Right cardiac atrium (tissue), 5 donors: ENCODE data around the gene TBXAS1. TPM values are rescaled to one million over a fixed set of nuclear protein-coding genes. Genes with fewer than 3 reads are reported as not detected.

Experiments used
- ATAC-seq, 2 donors: fragments of 200-7000 bp; cut with Tn5 transposase; one replicate each; pipeline versions ENCODE4 v1.8.0 to v1.9.1; 2020; ENCODE audit warnings: moderate library complexity in 2 of 2, mild to moderate bottlenecking in 1 of 2
- DNase-seq, 3 donors: peaks; one replicate each; pipeline ENCODE4 v3.0.0-alpha.2; 2020
- H3K27ac ChIP-seq: one replicate; pipeline ENCODE4 v1.5.1; 2013; ENCODE audit warnings: mild to moderate bottlenecking, low read length, control low read depth, moderate library complexity
- H3K27me3 ChIP-seq: one replicate; pipeline ENCODE4 v1.6.1; 2013; ENCODE audit not compliant: control insufficient read depth, insufficient read depth
- H3K4me1 ChIP-seq: one replicate; pipeline ENCODE4 v1.6.1; 2013; ENCODE audit warnings: low read length; ENCODE audit not compliant: control insufficient read depth, insufficient read depth
- H3K4me3 ChIP-seq: one replicate; pipeline ENCODE4 v1.5.1; 2013; ENCODE audit warnings: low read length, control low read depth
- H3K9me3 ChIP-seq: one replicate; pipeline ENCODE4 v1.6.1; 2013; ENCODE audit warnings: low read length; ENCODE audit not compliant: control insufficient read depth
- WGBS: extraction: QIAGEN DNeasy Blood & Tissue Kit; methylation state at CpG from one replicate; pipeline ENCODE4 v1.1.7; 2013; 5-methylcytosine and 5-hydroxymethylcytosine counted together
- intact Hi-C, 4 donors: fragments of 100-400 bp; cut with DNase I; formaldehyde crosslinking; loops; one replicate each; pipeline versions ENCODE4 v1.11.0 to v1.14.0; 2022 to 2023
- polyA plus RNA-seq: library from polyadenylated mRNA; stranded (reverse); fragments of 200-250 nt; gene quantifications from one replicate; pipeline ENCODE4 v1.2.3, GENCODE V29; 2013
- total RNA-seq, 4 donors: library from RNA; stranded (reverse); fragmentation: NEBNext Ultra II Directional; extraction: Animal tissue kit (Norgen Biotek cat#: 25700); gene quantifications; one replicate each; pipeline ENCODE4 v1.2.1, GENCODE V29; 2021
- donor health status: healthy with polysubstance abuse.
- donor health status: DM: no; HTN: yes; CAD: no.
- donor health status: DM: no; HTN: no; CAD: no.
- donor health status: DM: no; HTN: yes; CAD: no; lungs with severe emphysema.
- donor health status: DM: yes; HTN: yes; CAD: no.

The TBXAS1 gene
- total and polyA plus RNA-seq, 5 donors, result 3.1 to 9.1 (median 6.8) TPM

DNA sequence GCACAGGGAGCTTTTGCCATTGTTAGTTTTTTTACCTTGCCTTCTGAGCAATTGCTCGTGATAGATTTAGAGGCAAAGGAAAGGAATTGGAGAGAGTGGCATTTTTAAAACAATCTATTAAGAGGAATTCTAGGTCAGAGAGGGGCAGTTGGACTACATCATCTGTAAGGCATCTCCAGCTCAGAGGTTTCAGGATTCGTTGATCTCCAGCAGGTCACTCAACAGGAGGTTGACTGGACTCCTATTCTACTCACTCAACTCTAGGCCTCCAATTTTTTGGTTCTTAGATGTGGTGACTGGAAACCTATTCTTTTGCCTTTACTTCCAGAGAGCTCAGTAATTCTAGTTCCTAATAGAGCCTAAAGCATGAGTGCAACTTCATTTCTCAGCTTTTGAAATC lies 42.8 kb downstream of the TBXAS1 start:
- Histone ChIP-seq H3K27me3 (no peaks in the 10 kb centered on the region), H3K27ac (no peak overlapping the region), H3K4me1 (peaks cover 8% of the 10 kb centered on the region), H3K9me3 (no peaks in the 10 kb centered on the region), H3K4me3 (no peak overlapping the region)
- ATAC-seq (no peak), DNase-seq (no peak)
- intact Hi-C loops, result no loop called here
- 57% methylated on average over 2 of the region's 2 CpGs for WGBS

DNA sequence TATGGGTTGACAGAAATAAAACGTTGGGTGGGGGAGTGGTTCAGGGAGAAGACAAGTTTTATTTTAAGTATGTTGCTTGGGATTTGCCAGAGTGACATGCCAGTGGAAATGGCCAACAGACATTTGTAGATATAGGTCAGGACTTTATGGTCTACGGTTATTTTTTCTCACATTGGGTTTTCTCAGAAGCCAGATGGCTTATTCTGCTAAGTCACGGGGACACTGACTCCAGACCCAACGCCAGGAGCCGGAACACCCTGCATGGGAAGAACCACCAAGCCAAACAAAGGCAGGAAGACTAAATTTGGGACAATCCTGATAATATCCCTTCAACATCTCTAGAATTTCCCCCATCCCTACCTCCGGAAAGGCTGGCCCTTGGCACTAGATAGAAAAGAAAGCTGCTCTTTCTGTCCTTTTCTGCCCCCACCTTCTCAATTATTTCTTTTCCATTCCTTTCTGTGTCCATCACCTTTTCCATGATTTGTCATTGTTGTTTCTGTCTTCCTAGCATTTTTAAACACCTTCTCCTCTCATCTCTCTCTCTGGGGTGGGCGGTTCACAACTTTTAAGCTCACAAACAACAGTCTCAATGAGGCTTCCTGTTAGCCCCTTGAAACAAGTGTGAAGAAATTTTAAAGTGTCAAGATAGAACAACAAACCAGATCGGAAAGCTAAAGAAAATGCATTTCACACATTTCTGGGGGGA lies 44.7 kb downstream of the TBXAS1 start:
- no peaks in the 10 kb centered on the region for H3K27me3 ChIP-seq
- peaks cover 8% of the 10 kb centered on the region for H3K4me1 ChIP-seq
- WGBS, result 52% methylated on average over 8 of the region's 8 CpGs
- H3K27ac ChIP-seq, result no peak overlapping the region
- H3K9me3 ChIP-seq, result no peaks in the 10 kb centered on the region
- intact Hi-C loops, result no loop called here
- H3K4me3 ChIP-seq, result no peak overlapping the region
- DNase-seq, result peak in 2 of 3 donors; percentile 35 to 68
- ATAC-seq, result peak; percentile 61 to 88

- Histone ChIP-seq H3K9me3 (no peaks in the 10 kb centered on the region), H3K27ac (no peak overlapping the region), H3K4me1 (peaks cover 8% of the 10 kb centered on the region), H3K27me3 (no peaks in the 10 kb centered on the region), H3K4me3 (no peak overlapping the region)
- intact Hi-C loops, result no loop called here
- ATAC-seq (no peak), DNase-seq (no peak)
- WGBS, result 71% methylated on average over 9 of the region's 9 CpGs
Observed at GRCh38 chr7:139874302-139874629, 45.2 kb downstream of the TBXAS1 start.

GRCh38 chr7:139875821-139876241 lies 46.8 kb downstream of the TBXAS1 start:
- Histone ChIP-seq H3K27me3 (no peaks in the 10 kb centered on the region), H3K9me3 (no peaks in the 10 kb centered on the region), H3K4me1 (peaks cover 8% of the 10 kb centered on the region), H3K4me3 (no peak overlapping the region), H3K27ac (no peak overlapping the region)
- intact Hi-C loops, result no loop called here
- ATAC-seq (peak; percentile 81 to 82), DNase-seq (peak in 2 of 3 donors; percentile 31 to 60)
- 31% methylated on average over 7 of the region's 7 CpGs for WGBS

DNA sequence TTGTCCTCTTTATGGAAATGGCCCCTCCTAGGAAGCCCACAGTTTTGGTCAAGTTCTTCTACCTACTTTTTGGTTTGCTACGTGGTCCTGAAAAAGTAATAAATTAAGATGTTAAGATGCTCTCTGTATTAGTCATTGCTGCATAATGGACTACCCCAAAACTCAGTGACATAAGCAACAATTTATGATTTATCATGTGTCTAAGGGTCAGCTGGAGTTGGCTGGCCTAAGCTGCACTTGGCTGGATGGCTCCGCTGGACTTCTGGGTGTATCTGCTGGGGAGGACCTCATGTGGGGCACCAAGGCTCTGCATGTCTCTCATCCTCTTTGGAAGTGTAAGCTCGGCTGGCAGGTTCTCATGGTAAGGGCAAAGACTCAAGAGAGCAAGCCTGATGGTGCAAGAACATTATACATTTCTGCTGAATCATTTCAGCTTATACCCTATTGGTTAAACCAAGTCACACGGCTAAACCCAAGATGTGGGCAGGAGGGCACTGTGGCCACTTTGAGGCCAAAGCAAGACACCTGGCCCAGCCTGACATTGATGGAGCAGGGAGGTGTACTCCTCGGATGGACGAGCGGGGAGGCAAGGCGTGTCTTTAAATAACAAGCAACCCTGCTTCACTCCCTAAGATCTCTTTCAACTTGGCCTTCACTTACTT lies 47.7 kb downstream of the TBXAS1 start:
- WGBS, result 95% methylated on average over 8 of the region's 8 CpGs
- Histone ChIP-seq H3K4me3 (no peak overlapping the region), H3K9me3 (no peaks in the 10 kb centered on the region), H3K27ac (no peak overlapping the region), H3K27me3 (no peaks in the 10 kb centered on the region), H3K4me1 (peaks cover 8% of the 10 kb centered on the region)
- intact Hi-C loops, result no loop called here
- ATAC-seq (no peak), DNase-seq (no peak)

DNA sequence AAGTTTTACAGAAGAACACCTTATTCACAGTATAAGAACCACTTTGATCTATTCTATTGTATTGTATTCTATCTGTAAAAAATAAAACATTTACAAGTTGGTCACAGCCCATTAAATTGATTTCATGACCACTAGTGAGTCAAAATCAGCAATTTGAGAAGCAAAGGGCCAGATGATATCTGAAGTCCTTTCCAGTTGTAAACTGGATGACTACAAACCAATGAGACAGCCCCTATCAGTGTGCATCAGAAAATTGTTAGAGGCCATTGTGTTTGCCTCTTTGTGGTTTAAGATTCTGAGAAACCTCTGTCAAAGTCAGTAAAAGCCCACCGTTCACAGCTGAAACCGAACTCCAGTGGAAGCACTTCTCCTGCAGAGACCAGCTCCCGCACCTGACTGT lies 54.8 kb downstream of the TBXAS1 start:
- Histone ChIP-seq H3K4me3 (no peak overlapping the region), H3K27ac (no peak overlapping the region), H3K27me3 (no peaks in the 10 kb centered on the region), H3K9me3 (no peaks in the 10 kb centered on the region), H3K4me1 (no peaks in the 10 kb centered on the region)
- intact Hi-C loops, result no loop called here
- no peak for DNase-seq
- no peak for ATAC-seq
- 96% methylated on average over 3 of the region's 3 CpGs for WGBS

GRCh38 chr7:139884441-139884840 lies 55.4 kb downstream of the TBXAS1 start:
- intact Hi-C loops, result no loop called here
- H3K9me3 ChIP-seq, result no peaks in the 10 kb centered on the region
- no peak overlapping the region for H3K4me3 ChIP-seq
- DNase-seq (no peak), ATAC-seq (no peak)
- no peak overlapping the region for H3K27ac ChIP-seq
- H3K27me3 ChIP-seq, result no peaks in the 10 kb centered on the region
- 74% methylated on average over 7 of the region's 7 CpGs for WGBS
- no peaks in the 10 kb centered on the region for H3K4me1 ChIP-seq

GRCh38 chr7:139885511-139885910 lies 56.4 kb downstream of the TBXAS1 start:
- no peak overlapping the region for H3K27ac ChIP-seq
- DNase-seq (no peak), ATAC-seq (no peak)
- H3K9me3 ChIP-seq, result no peaks in the 10 kb centered on the region
- no peaks in the 10 kb centered on the region for H3K4me1 ChIP-seq
- H3K27me3 ChIP-seq, result no peaks in the 10 kb centered on the region
- no peak overlapping the region for H3K4me3 ChIP-seq
- intact Hi-C loops, result no loop called here

GRCh38 chr7:139886206-139886605 lies 57.1 kb downstream of the TBXAS1 start:
- ATAC-seq (no peak), DNase-seq (no peak)
- Histone ChIP-seq H3K27ac (no peak overlapping the region), H3K4me3 (no peak overlapping the region), H3K4me1 (no peaks in the 10 kb centered on the region), H3K9me3 (no peaks in the 10 kb centered on the region), H3K27me3 (no peaks in the 10 kb centered on the region)
- 85% methylated on average over 2 of the region's 2 CpGs for WGBS
- intact Hi-C loops, result no loop called here

- Histone ChIP-seq H3K27ac (no peak overlapping the region), H3K4me3 (no peak overlapping the region), H3K4me1 (no peaks in the 10 kb centered on the region), H3K27me3 (no peaks in the 10 kb centered on the region), H3K9me3 (no peaks in the 10 kb centered on the region)
- intact Hi-C loops, result no loop called here
- DNase-seq, result no peak
- no peak for ATAC-seq
- WGBS, result 86% methylated on average over 2 of the region's 2 CpGs
Observed at GRCh38 chr7:139886899-139887298, 57.8 kb downstream of the TBXAS1 start.

DNA sequence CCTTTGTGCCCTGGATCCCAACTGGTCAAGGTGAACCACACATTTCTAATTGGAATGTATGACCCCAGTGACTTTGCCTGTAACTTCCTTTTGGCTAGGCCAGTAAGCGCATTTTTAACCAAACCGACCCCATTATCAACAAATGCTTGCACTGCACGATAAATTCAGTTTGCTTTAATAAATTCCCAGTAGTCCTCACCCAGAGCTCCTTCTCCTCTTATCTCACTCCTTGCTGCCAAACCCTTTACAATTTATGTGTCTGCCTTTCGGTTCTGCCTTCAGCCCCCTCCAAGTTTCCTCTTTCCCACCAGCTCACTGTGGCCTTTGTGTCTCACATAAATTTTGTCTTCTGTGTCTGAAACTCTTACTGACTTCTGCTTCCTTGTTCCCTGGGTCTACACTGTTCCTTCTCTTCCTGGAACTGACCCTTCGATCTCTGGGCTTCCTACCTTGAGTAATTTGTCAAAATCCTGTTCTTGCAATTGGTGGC lies 59.0 kb downstream of the TBXAS1 start:
- Histone ChIP-seq H3K9me3 (no peaks in the 10 kb centered on the region), H3K4me1 (no peaks in the 10 kb centered on the region), H3K27ac (no peak overlapping the region), H3K4me3 (no peak overlapping the region), H3K27me3 (no peaks in the 10 kb centered on the region)
- ATAC-seq (peak in 1 of 2 donors; percentile 64), DNase-seq (no peak)
- intact Hi-C loops, result no loop called here
- WGBS, result 71% methylated on average over 5 of the region's 5 CpGs
